ENCODE data around the gene RPS2. TPM values are rescaled to one million over a fixed set of nuclear protein-coding genes. Genes with fewer than 3 reads are reported as not detected.

The RPS2 gene
- total and polyA plus RNA-seq, 5 experiments from 2014 or later = 3,016 to 7,644 (median 6,506) TPM

GRCh38 chr16:1985466-1986150 is 21.0 kb upstream of the RPS2 start:
- peaks cover 9 to 33% (median 20%) of the 10 kb centered on the region in 4 donors for H3K4me1 Mint-ChIP-seq
- H3K36me3 Mint-ChIP-seq = peaks cover 0 to 19% (median 7%) of the 10 kb centered on the region in 3 donors
- peak overlapping the region in 3 of 10 donors; percentile 24 to 64 (median 38) for H3K27ac Mint-ChIP-seq
- H3K4me3 Mint-ChIP-seq = peak overlapping the region; percentile 70 to 88 (median 77)
- H3K27me3 Mint-ChIP-seq = peaks cover 3 to 40% (median 13%) of the 10 kb centered on the region in 5 donors
- ATAC-seq (no peak), DNase-seq (no peak)
- H3K9me3 Mint-ChIP-seq = no peaks in the 10 kb centered on the region
- POLR2A ChIA-PET = interaction anchor here (0.8 to 7.3 kb wide), 4 partner anchors 14 to 220 kb away, joined by 3 to 89 read pairs (median 24); partner anchors contain the start of genes MLST8, NDUFB10, RPS2 and TBL3

GRCh38 chr16:1984347-1985225 is 20.0 kb upstream of the RPS2 start:
- peaks cover 3 to 43% (median 13%) of the 10 kb centered on the region in 5 donors for H3K27me3 Mint-ChIP-seq
- H3K27ac Mint-ChIP-seq = peak overlapping the region in 7 of 10 donors; percentile 51 to 82 (median 64)
- peak overlapping the region; percentile 70 to 88 (median 77) for H3K4me3 Mint-ChIP-seq
- peaks cover 0 to 21% (median 7%) of the 10 kb centered on the region in 3 donors for H3K36me3 Mint-ChIP-seq
- DNase-seq (no peak), ATAC-seq (peak; percentile 48 to 54)
- POLR2A ChIA-PET = interaction anchor here (0.8 to 7.3 kb wide), 9 partner anchors 9 to 268 kb away, joined by 3 to 89 read pairs (median 3); partner anchors contain the start of genes MLST8, NDUFB10, RPS2 and TBL3
- H3K4me1 Mint-ChIP-seq = peaks cover 9 to 30% (median 20%) of the 10 kb centered on the region in 4 donors
- H3K9me3 Mint-ChIP-seq = no peaks in the 10 kb centered on the region

DNA sequence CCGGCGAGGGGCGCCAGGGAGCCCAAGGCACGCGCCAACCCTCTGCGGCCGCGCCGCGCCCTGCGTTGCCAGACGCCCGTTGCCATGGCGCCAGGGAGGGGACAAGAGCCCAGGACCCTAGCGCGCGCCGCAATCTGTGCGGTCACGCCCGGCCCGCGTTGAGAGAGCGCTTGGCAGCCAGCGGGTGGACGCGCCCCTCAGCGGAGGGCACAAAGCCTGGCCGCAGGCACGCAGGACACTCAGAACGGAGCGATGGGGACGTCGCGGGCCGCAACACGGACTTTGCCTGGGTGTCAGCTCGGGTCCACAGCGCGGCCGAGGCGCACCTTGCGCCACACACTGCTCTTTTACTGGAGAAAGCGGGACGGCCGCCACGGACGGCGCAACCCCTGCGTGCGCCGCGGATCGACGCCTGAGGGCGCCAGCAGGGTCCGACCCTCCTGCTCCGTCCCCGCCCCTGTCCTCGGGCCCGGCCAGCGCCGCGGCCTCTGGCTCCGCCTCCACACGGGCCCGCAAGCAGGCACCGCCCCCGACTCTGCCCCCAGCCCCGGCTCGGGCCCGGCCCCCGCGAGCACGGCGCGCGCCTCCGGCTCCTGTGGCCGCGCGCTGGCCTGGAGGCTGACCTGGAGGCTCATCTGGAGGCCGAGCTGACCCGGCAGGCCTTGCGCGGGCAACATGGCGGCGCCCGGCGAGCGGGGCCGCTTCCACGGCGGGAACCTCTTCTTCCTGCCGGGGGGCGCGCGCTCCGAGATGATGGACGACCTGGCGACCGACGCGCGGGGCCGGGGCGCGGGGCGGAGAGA is 19.1 kb upstream of the RPS2 start, which contains the start of gene GFER:
GFER (plus strand) TSS at position 650 of the 803 bp plus-strand sequence; CDS start at position 676, 26 bp downstream.
- DNase-seq (peak in 8 of 10 donors; percentile 48 to 75 (median 56)), ATAC-seq (peak; percentile 62 to 74)
- H3K27ac Mint-ChIP-seq = peak within 1 kb of the TSS; percentile 10 to 83 (median 74)
- H3K4me1 Mint-ChIP-seq = peaks cover 7 to 21% (median 16%) of the 10 kb centered on the region in 4 donors
- no peaks in the 10 kb centered on the region for H3K9me3 Mint-ChIP-seq
- H3K36me3 Mint-ChIP-seq = peaks cover 0 to 24% (median 7%) of the 10 kb centered on the region in 3 donors
- H3K27me3 Mint-ChIP-seq = peaks cover 1 to 38% (median 10%) of the 10 kb centered on the region in 5 donors
- POLR2A ChIA-PET = interaction anchor here (0.8 to 7.3 kb wide), 9 partner anchors 8 to 269 kb away, joined by 3 to 89 read pairs (median 3); partner anchors contain the start of genes NDUFB10, RPS2, TBL3 and TRAF7
- peak within 1 kb of the TSS; percentile 74 to 89 (median 79) for H3K4me3 Mint-ChIP-seq

GRCh38 chr16:1982991-1983543 is 18.4 kb upstream of the RPS2 start:
- peak overlapping the region; percentile 73 to 89 (median 79) for H3K4me3 Mint-ChIP-seq
- POLR2A ChIA-PET = interaction anchor here (0.7 to 7.3 kb wide), 8 partner anchors 10 to 178 kb away, joined by 3 to 89 read pairs (median 5); partner anchors contain the start of genes NDUFB10, RPS2, TBL3 and TRAF7

GRCh38 chr16:1982013-1982433 is 17.4 kb upstream of the RPS2 start:
- H3K27me3 Mint-ChIP-seq = peaks cover 1 to 32% (median 10%) of the 10 kb centered on the region in 5 donors
- peaks cover 5 to 19% (median 15%) of the 10 kb centered on the region in 4 donors for H3K4me1 Mint-ChIP-seq
- peaks cover 0 to 36% (median 8%) of the 10 kb centered on the region in 3 donors for H3K36me3 Mint-ChIP-seq
- DNase-seq (no peak), ATAC-seq (no peak)
- POLR2A ChIA-PET = interaction anchor here (0.9 to 7.3 kb wide), 5 partner anchors 8 to 173 kb away, joined by 4 to 89 read pairs (median 7); partner anchors contain the start of genes NDUFB10, RPS2, TBL3 and TRAF7
- no peak overlapping the region for H3K27ac Mint-ChIP-seq
- H3K9me3 Mint-ChIP-seq = no peaks in the 10 kb centered on the region
- H3K4me3 Mint-ChIP-seq = peak overlapping the region in 5 of 10 donors; percentile 66 to 79 (median 76)

More at GRCh38 chr16:1982991-1983543, 18.4 kb upstream of the RPS2 start:
- Mint-ChIP-seq H3K27me3 (peaks cover 1 to 37% (median 10%) of the 10 kb centered on the region in 5 donors), H3K4me1 (peaks cover 5 to 19% (median 15%) of the 10 kb centered on the region in 4 donors), H3K36me3 (peaks cover 0 to 30% (median 10%) of the 10 kb centered on the region in 3 donors), H3K9me3 (no peaks in the 10 kb centered on the region), H3K27ac (peak overlapping the region in 9 of 10 donors; percentile 10 to 81 (median 67))
- DNase-seq (no peak), ATAC-seq (no peak)

GRCh38 chr16:1981398-1981836 is 16.8 kb upstream of the RPS2 start, which contains the start of gene NOXO1:
TSS of gene NOXO1 (minus strand) at chr16:1981469. CDS start at chr16:1981179, 290 bp downstream.
- POLR2A ChIA-PET = interaction anchor here (1.0 to 7.3 kb wide), 3 partner anchors 10 to 28 kb away, joined by 4 to 89 read pairs (median 43); partner anchors contain the start of genes NDUFB10, RPS2, TBL3 and ZNF598
- H3K9me3 Mint-ChIP-seq = no peaks in the 10 kb centered on the region

DNA sequence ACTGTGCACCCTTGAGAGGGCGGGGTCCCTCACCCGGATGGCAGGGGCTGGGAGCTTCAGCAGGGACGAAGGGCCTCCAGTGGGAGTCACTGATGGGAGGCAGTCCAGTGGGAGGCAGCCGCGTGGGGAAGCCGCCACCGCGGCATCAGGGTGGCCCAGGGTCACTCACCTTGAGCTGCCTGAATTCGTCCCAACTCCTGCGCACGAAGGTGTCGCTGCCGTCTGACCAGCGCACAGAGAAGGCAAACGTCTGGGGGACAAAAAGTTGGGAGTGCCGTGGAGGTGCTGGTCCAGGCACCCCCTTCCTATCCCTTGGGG is 16.1 kb upstream of the RPS2 start:
- Mint-ChIP-seq H3K4me3 (peak overlapping the region in 1 of 10 donors; percentile 4), H3K36me3 (peaks cover 0 to 36% (median 9%) of the 10 kb centered on the region in 3 donors), H3K4me1 (peaks cover 5 to 19% (median 15%) of the 10 kb centered on the region in 4 donors), H3K27ac (no peak overlapping the region), H3K9me3 (no peaks in the 10 kb centered on the region), H3K27me3 (peaks cover 1 to 32% (median 4%) of the 10 kb centered on the region in 5 donors)
- POLR2A ChIA-PET = interaction anchor here (0.6 to 7.3 kb wide), 3 partner anchors 10 to 103 kb away, joined by 3 to 89 read pairs (median 43); partner anchors contain the start of genes NDUFB10, RPS2 and TBL3
- DNase-seq (no peak), ATAC-seq (no peak)

More at GRCh38 chr16:1981398-1981836, 16.8 kb upstream of the RPS2 start, which contains the start of gene NOXO1:
- peak within 1 kb of the TSS in 7 of 10 donors; percentile 22 to 79 (median 73) for H3K4me3 Mint-ChIP-seq
- H3K36me3 Mint-ChIP-seq = peaks cover 0 to 36% (median 5%) of the 10 kb centered on the region in 3 donors
- DNase-seq (no peak), ATAC-seq (no peak)
- H3K27me3 Mint-ChIP-seq = peaks cover 1 to 28% (median 4%) of the 10 kb centered on the region in 5 donors
- H3K27ac Mint-ChIP-seq = peak within 1 kb of the TSS in 1 of 10 donors; percentile 73
- peaks cover 5 to 19% (median 15%) of the 10 kb centered on the region in 4 donors for H3K4me1 Mint-ChIP-seq

GRCh38 chr16:1980030-1980769 is 15.6 kb upstream of the RPS2 start:
- Mint-ChIP-seq H3K4me1 (peaks cover 5 to 17% (median 13%) of the 10 kb centered on the region in 4 donors), H3K9me3 (no peaks in the 10 kb centered on the region), H3K4me3 (peak overlapping the region in 1 of 10 donors; percentile 4), H3K27me3 (peaks cover 1 to 33% (median 4%) of the 10 kb centered on the region in 5 donors), H3K27ac (no peak overlapping the region), H3K36me3 (peaks cover 0 to 39% (median 12%) of the 10 kb centered on the region in 3 donors)
- ATAC-seq (no peak), DNase-seq (no peak)
- POLR2A ChIA-PET = interaction anchor here (0.5 to 7.3 kb wide), 4 partner anchors 9 to 985 kb away, joined by 3 to 89 read pairs (median 24); partner anchors contain the start of genes NDUFB10, RPS2 and TBL3

DNA sequence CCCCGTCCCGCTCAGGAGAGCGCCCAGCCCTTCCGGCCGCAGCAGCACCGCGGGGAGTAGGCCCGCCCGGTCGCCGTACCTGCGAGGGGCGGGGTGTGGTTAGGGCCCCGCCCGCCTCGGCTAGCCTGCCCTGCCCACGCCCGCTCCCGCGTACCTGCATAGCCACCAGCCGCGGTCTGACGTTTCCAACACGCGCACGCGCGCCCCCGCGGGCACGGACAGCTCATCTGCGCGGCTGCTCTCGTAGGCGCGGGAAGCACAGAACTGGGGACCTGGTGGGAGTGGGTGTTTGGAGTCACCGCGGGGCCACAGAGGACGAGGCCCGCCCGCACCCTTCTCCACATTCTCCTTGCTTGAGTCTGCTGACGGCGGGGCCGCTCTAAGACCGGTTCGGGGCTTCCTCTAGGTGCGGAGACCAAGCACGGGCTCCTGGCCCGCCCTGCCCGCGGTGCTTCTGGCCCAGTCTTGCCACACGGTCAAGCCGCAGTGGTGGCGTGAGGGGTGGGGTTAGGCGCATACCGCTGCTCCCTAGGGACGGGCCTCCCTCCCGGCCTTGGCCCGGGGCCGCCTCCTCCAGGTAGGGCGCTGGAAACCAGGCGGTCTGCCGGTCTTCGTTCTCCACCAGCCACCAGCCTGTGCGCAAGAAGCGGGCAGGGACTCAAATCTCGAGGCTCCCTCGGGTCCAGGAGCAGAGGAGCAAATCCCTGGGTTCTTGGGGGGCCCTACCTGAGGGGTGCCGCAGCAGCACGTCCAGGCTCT is 14.8 kb upstream of the RPS2 start:
- Mint-ChIP-seq H3K27ac (no peak overlapping the region), H3K36me3 (peaks cover 0 to 45% (median 18%) of the 10 kb centered on the region in 3 donors), H3K4me1 (peaks cover 6 to 10% (median 7%) of the 10 kb centered on the region in 4 donors), H3K27me3 (peaks cover 1 to 33% (median 4%) of the 10 kb centered on the region in 5 donors), H3K4me3 (no peak overlapping the region), H3K9me3 (no peaks in the 10 kb centered on the region)
- DNase-seq (no peak), ATAC-seq (no peak)
- POLR2A ChIA-PET = interaction anchor here (0.5 to 7.3 kb wide), 4 partner anchors 8 to 986 kb away, joined by 4 to 89 read pairs (median 26); partner anchors contain the start of genes NDUFB10, RPS2 and TBL3

All from naive thymus-derived CD8-positive, alpha-beta T cell (primary cell).